GM18498 (cell line): ENCODE data around the gene ATP6V1G1.
"Not testable (repeated sequence)": the region's sequence is repeated elsewhere in the genome, so short reads cannot be mapped to it uniquely, and the experiment has no call there.

ENCODE experiments used
- ATAC-seq: cut with Tn5 transposase; IDR thresholded peaks from one replicate; pipeline ENCODE4 v1.9.1; 2021; ENCODE audit warnings: mild to moderate bottlenecking, moderate library complexity; ENCODE audit not compliant: unreplicated experiment

ATP6V1G1 gene, protein sequence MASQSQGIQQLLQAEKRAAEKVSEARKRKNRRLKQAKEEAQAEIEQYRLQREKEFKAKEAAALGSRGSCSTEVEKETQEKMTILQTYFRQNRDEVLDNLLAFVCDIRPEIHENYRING

DNA sequence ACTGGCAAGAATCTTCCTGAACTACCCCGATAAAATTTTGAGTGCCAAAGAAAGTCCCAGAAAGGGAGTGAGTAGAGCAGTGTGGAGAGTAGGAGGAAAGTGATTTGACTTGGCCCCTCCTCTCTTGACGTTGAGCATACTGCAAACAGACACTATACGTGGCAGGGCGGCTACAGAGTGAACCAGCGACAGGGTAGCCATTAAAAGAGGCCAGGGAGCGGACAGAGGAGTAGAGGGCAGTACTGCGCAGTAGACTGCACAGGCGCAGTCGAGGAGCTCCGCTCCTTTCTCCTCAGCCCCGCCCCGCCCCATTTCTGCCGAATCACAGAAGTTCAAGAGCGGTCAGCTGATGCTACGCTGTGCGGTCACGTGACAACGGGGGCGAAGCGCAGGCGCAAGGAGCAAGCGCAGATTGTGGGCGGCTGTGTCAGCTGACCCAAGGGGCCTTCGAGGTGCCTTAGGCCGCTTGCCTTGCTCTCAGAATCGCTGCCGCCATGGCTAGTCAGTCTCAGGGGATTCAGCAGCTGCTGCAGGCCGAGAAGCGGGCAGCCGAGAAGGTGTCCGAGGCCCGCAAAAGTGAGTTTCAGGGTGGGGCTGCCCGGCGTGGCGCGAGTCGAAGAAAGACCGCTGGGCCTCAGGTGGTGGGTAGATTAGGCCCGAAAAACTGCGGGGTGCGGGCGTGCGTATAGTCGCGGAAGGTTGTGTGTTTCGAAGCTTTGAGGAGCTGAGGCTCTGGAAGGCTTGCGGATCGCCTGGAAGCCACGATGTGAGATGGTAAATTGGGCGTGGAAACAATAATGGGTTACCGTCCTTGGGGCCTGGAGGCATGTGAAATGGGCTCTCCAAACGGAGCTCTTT is at the start of gene ATP6V1G1:
ATP6V1G1 (plus strand) TSS at position 425 of the 858 bp plus-strand sequence; CDS start at position 495, 70 bp downstream.
- peak; percentile 95 for ATAC-seq

DNA sequence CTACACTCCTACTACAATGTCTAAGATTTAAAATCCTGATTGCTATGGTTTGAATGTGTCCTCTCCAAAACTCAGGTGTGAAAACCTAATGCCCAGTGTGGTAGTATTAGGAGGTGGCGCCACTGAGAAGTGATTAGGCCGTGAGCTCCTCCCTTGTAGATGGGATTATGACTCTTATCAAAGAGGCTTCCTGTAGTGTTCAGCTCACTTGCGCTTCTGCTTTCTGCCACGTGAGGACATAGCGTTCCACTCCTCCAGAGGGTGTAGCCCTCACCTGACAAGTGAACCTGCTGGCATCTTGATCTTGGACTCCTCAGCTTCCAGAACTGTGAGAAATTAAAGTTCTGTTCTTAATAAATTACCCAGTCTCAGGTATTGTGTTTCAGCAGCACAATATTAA is 49.3 kb upstream of the ATP6V1G1 start:
- peak; percentile 82 for ATAC-seq

DNA sequence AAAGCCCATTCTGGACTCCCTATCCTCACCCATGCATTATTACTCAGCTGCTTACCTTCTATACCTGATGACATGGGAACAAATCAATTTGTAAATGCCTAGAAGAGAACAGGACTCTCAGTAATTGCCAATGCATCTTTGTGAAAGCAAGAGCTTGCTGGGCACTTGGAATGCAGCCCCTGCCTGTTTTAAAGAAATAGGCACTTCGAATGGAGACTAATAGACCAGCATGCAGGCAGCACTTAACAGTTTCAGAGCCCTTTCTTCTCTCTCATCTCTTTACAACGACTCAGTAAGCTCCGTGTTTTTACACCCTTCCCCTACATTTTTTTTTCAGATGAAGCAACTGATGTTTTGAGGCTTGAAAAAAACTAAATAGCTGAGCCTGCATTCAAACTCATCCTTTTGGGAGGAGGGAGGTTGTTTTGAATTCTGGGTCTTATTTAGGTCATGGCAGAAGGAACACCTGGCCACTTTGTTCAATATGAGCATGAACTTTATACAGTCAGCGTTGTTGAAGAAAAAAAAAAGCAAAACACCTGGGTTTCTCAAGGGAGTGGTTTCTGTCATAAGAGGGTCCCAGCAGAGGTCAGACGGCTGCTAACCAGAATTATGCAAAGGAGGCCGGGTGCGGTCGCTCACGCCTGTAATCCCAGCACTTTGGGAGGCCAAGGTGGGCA is 47.7 kb upstream of the ATP6V1G1 start:
- no peak for ATAC-seq

DNA sequence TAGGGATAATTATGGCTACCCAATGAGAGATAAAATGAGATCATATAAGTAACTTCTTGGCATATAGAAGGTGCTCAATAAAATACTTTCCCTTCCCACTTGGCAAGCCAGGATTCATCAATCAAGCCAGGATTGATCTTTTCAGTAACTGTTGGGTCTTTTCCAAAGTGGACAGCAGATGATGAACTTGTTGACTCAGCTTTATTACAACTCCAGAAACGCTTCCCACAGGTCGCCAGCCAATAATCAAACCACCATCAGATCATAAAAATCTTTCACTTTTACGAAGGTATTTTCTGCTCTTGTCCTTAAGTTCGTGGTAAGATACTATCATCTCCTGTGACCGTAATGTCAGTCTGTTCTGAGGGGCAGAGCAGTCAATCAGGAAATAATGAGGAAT is 42.5 kb upstream of the ATP6V1G1 start:
- no peak for ATAC-seq

DNA sequence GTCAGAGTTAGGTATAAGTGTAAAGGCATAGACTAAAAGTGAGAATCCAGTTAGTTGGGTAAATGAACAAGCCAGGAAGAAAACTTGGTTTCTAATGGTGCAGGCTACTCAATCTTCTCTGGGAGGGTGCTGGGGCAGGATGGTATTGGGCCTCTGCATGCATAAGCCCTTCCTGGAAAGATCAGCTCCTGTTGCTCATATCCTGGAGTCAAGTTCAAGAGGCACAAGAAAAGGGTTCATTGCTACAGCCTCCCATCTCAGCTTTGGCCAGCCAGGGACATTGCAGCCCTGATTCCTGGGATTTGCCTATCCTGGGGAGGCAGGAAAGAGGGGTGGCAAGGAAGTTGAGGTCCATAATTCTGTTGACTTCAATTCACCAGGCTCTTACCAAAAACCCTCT is 40.7 kb upstream of the ATP6V1G1 start:
- ATAC-seq = no peak

DNA sequence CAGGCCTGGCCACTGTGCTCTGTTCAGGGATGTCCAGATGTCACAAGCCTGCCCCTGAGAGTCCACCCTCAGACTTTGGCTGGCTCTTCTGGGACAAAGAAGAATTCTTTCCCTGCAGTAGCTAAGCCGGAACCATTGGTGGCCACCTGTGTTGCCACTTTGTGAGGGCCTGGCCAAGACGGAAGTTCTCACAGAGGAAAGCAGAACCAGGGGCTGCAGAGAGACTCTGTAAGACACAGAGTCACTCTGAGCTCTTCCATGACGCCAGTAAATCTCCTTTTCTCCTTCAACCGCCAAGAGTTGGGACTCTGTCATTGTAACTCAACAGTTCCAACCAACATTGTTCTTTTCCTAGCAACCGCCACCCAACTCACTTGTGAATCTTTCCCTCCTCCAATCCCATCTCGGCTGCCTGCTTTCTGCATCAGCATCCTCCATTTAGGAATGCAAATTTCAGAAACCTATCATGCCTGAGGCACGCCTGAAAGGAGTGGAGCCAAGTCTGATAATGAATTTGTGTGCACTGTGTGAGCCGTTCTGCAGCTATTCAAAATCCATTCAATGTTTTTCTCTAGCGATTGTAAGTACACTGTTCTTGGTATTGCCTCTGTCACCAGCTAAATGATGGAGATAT is 37.8 kb upstream of the ATP6V1G1 start:
- ATAC-seq = no peak

DNA sequence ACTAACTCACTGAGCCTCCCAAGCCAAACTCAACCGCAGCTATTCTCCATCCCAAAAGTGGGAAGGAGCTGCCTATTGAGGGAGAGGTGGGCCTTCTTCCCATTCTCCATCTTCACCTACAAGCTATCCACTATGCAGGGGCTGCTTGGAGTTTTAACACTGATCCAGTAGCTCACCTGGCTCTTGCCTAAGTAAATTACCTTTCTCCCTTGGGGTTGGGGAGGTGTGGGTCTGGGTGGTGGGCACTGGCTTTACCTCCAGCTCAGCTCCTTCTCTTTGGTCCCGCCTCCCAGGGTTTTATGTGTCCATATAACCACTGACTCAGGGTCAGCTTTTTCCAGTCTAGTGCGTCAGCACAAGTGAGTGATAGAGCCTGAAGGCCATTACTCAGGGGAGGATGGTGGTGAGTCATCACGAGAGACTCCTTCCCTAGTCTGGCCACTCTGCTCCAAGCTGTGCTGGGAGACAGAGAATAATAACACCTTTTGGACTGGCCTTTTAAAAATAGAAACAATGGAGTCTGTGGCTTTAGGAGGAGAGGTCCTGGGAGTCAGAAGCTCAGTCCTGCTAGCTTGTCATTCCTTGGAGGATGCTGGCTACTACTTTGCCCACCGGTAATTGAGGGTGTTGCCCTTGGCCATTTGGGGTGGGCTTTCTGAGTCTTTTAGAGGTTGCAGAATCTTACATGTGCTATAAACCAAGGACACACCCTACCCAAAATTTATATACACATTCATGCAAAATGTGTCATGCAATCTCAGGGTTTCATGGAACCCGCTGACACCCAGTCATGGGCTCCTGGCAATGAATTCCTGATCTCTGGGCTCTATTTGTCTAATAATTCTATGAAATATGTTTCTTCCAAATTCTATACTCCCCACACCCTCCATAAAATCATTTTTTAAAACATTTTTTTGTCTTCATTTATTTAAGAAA is 35.6 kb upstream of the ATP6V1G1 start:
- ATAC-seq = no peak

DNA sequence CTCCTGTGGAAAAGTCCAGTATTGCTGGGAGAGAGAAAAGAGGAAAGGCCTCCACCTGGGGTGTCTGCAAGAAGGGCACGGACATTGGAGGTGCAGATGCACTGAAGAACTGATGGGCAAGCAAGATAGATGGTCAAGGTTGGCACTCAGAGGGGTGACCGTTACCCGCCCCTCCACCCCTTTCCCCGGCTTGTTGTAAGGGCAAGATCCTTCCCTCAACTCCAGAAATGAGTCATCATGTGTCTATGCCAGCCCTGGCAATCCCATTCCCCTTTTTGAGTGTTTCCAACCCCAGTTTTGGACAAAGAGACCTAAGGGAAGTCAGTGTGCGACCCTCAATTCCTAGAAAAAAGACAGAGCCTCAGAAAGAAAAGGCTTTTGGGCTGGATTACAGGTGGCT is 34.9 kb upstream of the ATP6V1G1 start:
- ATAC-seq = no peak

DNA sequence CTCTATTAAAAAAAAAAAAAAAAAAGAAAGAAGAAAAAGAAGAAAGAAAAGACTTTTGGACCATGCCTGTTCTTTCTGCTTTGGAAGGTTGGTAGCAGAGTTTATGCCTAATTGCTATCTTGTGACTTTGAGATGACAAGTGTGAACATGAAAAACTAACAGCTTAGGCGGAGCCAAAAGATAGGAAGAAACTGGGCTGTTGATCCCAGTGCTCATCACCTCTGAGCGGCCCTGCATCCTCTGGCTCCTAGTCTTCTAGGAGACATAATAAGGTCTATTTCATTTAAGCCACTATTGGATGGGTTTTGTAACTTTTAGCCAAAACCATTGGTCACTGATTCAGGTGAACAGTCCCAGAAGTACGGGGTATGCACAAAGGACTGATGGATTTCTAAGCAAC is 34.4 kb upstream of the ATP6V1G1 start:
- ATAC-seq = no peak

DNA sequence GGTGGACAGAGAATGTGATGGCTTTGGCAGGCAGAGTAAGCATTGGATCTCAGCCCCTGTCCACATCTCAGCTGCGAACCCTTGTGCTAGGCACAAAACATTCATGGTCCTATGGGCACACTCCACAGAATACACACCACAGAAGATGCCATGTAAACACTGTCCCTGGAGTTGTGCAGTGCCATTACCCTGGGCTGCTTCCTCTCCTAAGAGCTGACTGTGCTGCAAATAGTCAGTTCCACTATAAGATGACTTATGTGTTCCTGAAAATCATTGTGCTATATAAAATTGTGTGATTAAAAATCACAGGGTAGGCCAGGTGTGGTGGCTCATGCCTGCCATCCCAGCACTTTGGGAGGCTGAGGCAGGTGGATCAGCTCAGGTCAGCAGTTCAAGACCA is 31.9 kb upstream of the ATP6V1G1 start:
- ATAC-seq = no peak

DNA sequence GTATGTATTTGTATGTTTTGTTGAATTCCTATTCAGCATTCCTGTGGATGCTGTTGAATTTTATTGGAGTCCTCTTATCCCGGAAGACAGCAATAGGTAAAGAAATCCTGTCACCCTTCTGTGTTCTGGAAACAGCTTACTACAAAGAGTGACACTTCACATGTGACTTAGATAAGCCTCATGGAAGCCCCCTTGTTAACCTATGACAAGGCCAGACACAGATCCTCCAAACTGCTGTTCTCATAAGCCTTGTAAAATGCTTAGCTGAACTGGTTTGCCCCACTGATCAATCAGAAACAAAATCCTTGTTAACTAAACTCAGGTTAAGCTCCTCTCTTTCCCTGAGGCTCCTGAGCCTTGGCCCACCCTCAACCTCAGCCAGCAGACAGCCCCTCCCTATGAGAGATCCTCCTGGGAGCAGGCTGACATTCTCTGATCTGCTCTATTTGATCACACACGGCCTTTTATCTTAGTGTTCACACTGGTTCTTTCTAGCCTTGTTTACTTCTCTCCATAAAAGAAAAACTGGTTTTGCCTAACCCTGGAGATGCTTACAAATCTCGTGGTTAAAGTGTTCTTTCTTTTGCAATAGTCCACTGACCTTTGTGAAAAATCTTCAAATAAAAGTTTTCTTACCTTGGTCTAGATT is 29.4 kb upstream of the ATP6V1G1 start:
- no peak for ATAC-seq

DNA sequence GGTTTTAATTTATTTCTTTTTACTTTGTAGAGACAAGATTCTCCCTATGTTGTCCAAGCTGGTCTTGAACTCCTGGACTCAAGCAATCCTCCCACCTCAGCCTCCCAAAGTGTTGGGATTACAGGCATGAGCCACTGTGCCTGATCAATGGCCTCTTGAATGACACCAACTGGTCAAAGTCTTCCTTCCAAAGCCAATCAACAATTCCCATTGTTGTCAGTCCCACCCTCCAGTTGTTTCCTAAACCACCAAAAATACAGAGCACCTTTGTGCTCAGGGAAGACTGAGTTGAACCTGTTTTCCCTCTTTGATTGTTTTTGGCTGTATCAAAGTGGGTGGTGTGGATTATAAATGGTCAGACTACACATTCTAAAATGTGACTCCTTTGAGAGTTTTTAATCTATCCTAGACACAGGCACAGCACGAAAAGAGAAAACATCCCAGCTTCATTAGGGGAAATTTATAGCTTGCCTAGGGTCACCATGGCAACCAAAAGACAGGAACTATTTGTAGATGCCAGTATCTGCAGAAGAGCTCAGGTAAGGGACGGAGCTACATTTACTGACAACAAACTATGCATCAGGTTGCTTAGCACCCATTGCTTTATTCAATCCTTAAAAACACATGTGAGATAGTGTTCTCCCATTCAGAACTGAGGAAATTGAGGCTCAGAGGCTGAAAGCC is 27.6 kb upstream of the ATP6V1G1 start:
- no peak for ATAC-seq

DNA sequence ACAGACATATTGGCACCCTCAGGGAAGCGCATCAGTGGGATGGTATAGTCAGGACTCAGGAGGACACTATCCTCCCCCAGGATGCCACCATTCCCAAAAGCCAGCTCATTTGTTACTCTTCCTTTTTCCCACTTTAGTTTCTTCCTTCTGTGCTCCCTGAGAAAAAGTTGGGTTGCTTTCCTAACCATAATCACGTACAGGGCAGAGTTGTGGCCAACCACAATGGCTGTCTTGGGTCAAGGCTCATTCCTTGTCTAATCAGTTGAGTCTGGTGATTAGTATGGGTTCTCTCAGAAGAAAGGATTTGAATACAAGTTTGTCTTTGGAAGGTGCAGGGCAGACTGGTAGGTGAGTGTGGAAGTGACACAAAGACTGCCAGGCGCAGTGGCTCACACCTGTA is 26.6 kb upstream of the ATP6V1G1 start:
- no peak for ATAC-seq

DNA sequence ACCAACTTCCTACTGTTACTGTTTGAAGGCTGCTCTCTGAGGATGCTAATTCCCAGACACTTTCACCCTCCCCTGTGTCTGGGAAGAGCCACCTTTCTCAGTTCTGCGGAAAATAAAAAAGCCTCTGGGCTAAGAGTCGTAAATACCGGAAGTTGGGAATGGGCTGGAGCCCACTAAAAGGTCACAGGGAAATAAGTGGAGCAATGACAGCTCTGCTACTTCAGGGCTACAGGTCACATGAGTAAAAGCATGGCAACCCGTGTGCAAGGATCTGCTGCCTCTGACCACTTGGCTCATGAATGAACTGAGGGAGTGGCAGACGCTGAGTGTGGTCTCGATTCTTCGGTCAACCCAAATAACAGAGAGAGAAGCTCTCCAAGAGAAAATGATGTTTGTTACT is 25.8 kb upstream of the ATP6V1G1 start:
- no peak for ATAC-seq

DNA sequence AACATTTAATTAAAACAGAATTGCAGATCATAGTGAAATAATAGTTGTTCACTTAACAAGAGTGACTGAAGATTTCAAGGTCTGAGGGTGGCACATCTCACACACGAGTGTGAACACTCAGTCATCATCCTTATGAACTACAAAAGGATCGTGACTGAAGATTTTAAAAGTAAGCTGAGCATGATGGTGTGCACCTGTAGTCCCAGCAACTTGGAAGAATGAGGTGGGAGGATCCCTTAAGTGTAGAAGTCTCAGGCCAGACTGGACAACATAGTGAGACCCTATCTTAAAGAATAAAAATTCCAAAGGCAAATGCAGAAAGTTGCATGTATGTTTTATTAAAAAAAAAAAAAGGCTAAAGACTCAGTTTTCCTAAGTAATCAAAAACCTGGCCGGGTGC is 22.4 kb upstream of the ATP6V1G1 start:
- ATAC-seq = no peak

DNA sequence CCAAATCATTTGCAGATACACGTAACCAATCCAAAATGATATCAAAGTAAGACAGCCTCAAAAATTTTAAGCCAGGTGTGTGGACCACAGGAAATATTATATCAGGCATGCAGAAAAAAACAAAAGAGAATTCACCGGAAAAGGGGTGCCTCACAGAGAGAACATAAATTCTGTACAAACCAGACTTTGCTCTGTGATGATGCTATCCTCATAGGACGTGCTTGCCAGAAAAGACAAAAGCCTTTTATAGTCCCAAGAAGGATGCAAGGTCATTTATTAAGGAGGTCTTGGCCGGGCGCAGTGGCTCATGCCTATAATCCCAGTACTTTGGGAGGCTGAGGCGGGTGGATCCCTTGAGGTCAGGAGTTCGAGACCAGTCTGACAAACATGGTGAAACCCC is 16.8 kb upstream of the ATP6V1G1 start:
- no peak for ATAC-seq

DNA sequence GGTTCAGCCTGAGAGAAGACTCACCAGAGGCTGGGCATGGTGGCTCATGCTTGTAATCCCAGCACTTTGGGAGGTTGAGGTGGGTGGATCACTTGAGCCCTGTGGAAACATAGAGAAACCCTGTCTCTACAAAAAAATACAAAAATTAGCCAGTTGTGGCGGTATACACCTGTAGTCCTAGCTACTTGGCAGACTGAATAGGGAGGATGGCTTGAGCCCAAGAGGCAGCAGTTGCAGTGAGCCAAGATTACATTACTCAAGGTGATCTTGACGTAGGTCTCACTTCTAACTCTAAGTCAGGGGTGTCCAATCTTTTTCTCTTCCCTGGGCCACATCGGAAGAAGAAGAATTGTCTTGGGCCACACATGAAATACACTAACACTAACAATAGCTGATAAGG is 16.2 kb upstream of the ATP6V1G1 start:
- ATAC-seq = no peak

DNA sequence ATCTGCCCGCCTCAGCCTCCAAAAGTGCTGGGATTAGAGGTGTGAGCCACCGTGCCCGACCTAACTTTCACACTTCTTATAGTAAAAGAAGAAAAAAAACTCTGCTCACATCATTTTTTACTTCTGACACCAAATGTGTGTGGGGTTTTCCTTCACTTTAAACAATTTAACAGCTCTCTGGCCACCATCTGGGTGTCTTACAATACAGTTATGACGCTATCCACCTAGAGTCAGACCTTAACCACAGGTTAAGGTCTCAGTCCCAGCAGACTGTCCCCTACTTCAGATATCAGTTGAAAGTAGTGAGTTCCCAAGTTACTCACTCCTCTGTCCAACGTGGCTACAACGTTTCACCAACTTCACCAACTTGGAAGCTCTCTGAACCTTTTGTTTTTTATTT is 15.4 kb upstream of the ATP6V1G1 start:
- ATAC-seq = no peak

DNA sequence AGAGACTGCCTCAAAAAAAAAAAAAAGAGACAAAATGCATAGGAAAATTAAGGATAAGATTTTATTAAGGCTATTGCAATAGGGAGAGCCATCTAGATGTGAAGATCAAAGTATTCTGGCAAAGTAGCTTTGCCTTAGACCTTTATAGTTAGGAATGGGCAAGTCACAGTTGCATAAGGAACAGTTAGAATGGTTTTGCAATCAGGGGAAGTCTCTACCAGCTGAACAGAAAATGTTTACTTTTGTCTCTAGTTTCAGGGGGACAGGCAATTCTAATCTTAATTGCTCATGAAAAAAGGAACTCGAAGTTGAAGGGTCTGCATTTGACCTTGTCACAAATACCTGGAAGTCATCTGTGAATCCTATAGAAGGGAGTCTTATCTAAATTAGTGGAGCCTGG is 13.1 kb upstream of the ATP6V1G1 start:
- ATAC-seq = no peak

DNA sequence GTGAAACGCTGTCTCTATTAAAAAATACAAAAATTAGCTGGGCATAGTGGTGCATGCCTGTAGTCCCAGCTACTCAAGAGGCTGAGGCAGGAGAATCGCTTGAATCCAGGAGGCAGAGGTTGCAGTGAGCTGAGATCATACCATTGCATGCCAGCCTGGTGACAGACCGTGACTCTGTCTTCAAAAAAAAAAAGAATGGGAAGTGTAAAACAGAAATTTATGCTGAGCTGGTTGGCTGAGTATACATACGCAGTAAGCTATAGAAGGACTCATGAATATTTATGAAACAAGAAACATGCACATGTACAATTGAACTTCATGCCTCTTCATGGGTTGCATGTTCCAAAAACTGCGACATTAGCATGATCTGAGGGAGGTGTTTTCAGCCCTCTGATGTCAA is 10.8 kb upstream of the ATP6V1G1 start:
- not testable (repeated sequence) for ATAC-seq
